K562 (cell line): ENCODE data around the gene KLRK1. TPM values are rescaled to one million over a fixed set of nuclear protein-coding genes. Genes with fewer than 3 reads are reported as not detected.

Source experiments
- CREB1 ChIP-seq, 2 experiments: sonication (generic) in 1 of 2; formaldehyde crosslinking in 1 of 2; IDR thresholded peaks; 2 replicates each; pipeline versions ENCODE4 v1.6.1 to v1.8.0; 2012 to 2022; ENCODE audit warnings: inconsistent platforms in 1 of 2, mild to moderate bottlenecking in 1 of 2, missing genetic modification reagents in 1 of 2, moderate library complexity in 1 of 2
- IFI16 ChIP-seq: fragments of 250-450 bp; sonication (Bioruptor Pico); IDR thresholded peaks from 2 replicates; pipeline ENCODE4 v2.1.2; 2022; ENCODE audit warnings: mild to moderate bottlenecking, inconsistent platforms
- L3MBTL2 ChIP-seq: fragments of 450-650 bp; IDR thresholded peaks from 2 replicates; pipeline ENCODE4 v1.6.1; 2016; ENCODE audit warnings: mild to moderate bottlenecking, moderate library complexity
- MAFK ChIP-seq: IDR thresholded peaks from 2 replicates; pipeline ENCODE4 v1.6.1; 2011; ENCODE audit warnings: low read length, improper control_type of control experiment
- NFYB ChIP-seq: IDR thresholded peaks from 2 replicates; pipeline ENCODE4 v1.6.1; 2011; ENCODE audit warnings: mild to moderate bottlenecking, moderate library complexity; ENCODE audit not compliant: insufficient read length; ENCODE audit errors: extremely low read depth
- NR2F6 ChIP-seq: fragments of 450-650 bp; formaldehyde crosslinking; IDR thresholded peaks from 2 replicates; pipeline ENCODE4 v1.4.0; 2020; ENCODE audit warnings: mild to moderate bottlenecking
- PHF21A ChIP-seq: fragments of 450-650 bp; IDR thresholded peaks from 2 replicates; pipeline ENCODE4 v1.6.1; 2017; ENCODE audit warnings: low read depth, borderline replicate concordance
- TSC22D4 ChIP-seq: fragments of 450-650 bp; IDR thresholded peaks from 2 replicates; pipeline ENCODE4 v1.6.1; 2016; ENCODE audit warnings: missing genetic modification characterization, missing biosample characterization, control low read depth
- ZNF212 ChIP-seq: fragments of 450-650 bp; formaldehyde crosslinking; IDR thresholded peaks from 2 replicates; pipeline ENCODE4 v1.4.0; 2020; ENCODE audit warnings: mild to moderate bottlenecking
- polyA plus RNA-seq, 8 experiments: library from polyadenylated mRNA; depleted of rRNA in 4 of 8; stranded (reverse) in 5 of 8; unstranded in 3 of 8; fragments of >200 nt; fragmentation: Nextera tagmentation in 2 of 8; fragmentation: Illumina TruSeq in 1 of 8; extraction: Ambion mirVana in 2 of 8; extraction: Trizol in 1 of 8; gene quantifications; 2 replicates each; pipeline versions ENCODE4 v1.2.1 to v1.2.3, GENCODE V29; 2011 to 2014; ENCODE audit warnings: inconsistent platforms in 1 of 8, missing spikeins in 1 of 8
- total RNA-seq, 7 experiments: library from RNA; depleted of rRNA in 6 of 7; stranded (reverse); fragments of >200 nt in 6 of 7; fragmentation: Illumina TruSeq in 2 of 7; extraction: Trizol in 2 of 7; gene quantifications; 2 replicates each; pipeline versions ENCODE4 v1.2.1 to v1.2.3, GENCODE V29; 2011 to 2021; ENCODE audit warnings: low replicate concordance in 1 of 7
- TF ChIP-seq, protein P1 (sequence below): IDR thresholded peaks from 2 replicates; pipeline ENCODE4 v1.6.1; 2011; ENCODE audit warnings: borderline replicate concordance, low read depth, mild to moderate bottlenecking, moderate library complexity, low read length; ENCODE audit not compliant: insufficient read depth, poor library complexity, severe bottlenecking
- TF ChIP-seq, protein P2 (sequence below), 2 experiments: fragments of 250-450 bp in 1 of 2; fragments of 450-650 bp in 1 of 2; sonication (Bioruptor Pico) in 1 of 2; IDR thresholded peaks; 2 replicates each; pipeline versions ENCODE4 v1.6.1 to v1.8.0; 2016 to 2021; ENCODE audit warnings: mild to moderate bottlenecking in 2 of 2, moderate library complexity in 2 of 2, missing compliant biosample characterization in 1 of 2, missing genetic modification characterization in 1 of 2
- TF ChIP-seq, protein P3 (sequence below): fragments of 250-450 bp; sonication (Bioruptor Pico); IDR thresholded peaks from 2 replicates; pipeline ENCODE4 v1.5.0; 2020; ENCODE audit warnings: mild to moderate bottlenecking
- TF ChIP-seq, protein P4 (sequence below): fragments of 250-450 bp; sonication (Bioruptor Pico); IDR thresholded peaks from 2 replicates; pipeline ENCODE4 v1.4.0; 2020
- TF ChIP-seq, protein P5 (sequence below): sonication (generic); formaldehyde crosslinking; IDR thresholded peaks from 2 replicates; pipeline ENCODE4 v1.8.1; 2023; ENCODE audit warnings: mild to moderate bottlenecking, missing genetic modification reagents, moderate library complexity

KLRK1 gene
- total and polyA plus RNA-seq, 9 of the 15 experiments (the other 6 are each of a cell fraction or from before 2014, with no cell fraction given), result 0.03 to 0.09 (median 0.06) TPM; not detected in 3

DNA sequence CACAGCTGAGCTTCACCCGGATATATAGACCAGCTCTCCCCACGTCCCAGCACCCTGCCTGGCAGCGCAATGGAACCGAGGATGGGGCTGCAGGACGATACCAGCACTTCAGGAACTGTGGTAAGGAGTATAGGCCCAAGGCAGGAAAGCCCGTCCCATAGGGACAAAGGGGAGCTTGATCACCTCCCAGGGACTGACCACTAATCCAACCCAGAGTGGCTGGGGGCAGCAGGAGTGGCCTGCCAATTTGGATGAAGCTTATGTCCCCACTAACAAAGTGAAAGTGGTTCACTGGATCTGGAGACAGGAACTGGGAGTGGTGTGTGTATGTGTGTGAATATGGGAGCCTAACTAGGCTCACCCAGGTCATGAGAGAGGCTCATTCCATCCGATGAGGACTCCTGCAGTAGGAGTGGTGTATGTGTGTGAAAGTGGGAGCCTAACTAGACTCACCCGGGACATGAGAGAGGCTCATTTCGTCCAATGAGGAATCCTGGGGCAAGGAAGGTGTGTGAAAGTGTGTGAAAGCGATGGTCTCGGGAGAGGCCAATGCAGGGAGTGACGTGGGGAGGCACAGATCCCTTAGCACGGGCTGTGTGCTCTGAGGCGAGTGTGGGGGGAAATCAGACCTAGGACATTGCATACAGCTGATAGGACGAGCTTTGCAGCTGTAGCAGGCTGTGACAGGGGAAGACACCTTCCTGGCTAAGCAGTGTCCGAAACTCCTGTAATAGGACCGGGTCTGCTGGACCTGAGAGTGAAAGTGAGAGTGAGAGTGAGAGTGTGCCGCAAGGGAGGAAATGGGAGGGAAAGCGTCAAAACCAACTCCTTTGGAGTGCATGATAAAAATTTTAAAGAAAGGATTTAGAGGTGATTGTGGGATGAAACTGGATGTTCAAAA is 25.7 kb downstream of the KLRK1 start (continued):
- TF ChIP-seq, protein P1, sequence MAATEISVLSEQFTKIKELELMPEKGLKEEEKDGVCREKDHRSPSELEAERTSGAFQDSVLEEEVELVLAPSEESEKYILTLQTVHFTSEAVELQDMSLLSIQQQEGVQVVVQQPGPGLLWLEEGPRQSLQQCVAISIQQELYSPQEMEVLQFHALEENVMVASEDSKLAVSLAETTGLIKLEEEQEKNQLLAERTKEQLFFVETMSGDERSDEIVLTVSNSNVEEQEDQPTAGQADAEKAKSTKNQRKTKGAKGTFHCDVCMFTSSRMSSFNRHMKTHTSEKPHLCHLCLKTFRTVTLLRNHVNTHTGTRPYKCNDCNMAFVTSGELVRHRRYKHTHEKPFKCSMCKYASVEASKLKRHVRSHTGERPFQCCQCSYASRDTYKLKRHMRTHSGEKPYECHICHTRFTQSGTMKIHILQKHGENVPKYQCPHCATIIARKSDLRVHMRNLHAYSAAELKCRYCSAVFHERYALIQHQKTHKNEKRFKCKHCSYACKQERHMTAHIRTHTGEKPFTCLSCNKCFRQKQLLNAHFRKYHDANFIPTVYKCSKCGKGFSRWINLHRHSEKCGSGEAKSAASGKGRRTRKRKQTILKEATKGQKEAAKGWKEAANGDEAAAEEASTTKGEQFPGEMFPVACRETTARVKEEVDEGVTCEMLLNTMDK, result no peak
- no peak for TF ChIP-seq IFI16
- TF ChIP-seq, protein P2, sequence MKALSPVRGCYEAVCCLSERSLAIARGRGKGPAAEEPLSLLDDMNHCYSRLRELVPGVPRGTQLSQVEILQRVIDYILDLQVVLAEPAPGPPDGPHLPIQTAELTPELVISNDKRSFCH (CRISPR knock-in tag; IDR thresholded peaks at IDR 0.05), result no peak
- TF ChIP-seq, protein P2 (tag; IDR thresholded peaks at IDR 0.05), result no peak
- no peak for TF ChIP-seq ZNF212 (CRISPR knock-in tag)
- TF ChIP-seq NFYB, result no peak
- TF ChIP-seq, protein P3, sequence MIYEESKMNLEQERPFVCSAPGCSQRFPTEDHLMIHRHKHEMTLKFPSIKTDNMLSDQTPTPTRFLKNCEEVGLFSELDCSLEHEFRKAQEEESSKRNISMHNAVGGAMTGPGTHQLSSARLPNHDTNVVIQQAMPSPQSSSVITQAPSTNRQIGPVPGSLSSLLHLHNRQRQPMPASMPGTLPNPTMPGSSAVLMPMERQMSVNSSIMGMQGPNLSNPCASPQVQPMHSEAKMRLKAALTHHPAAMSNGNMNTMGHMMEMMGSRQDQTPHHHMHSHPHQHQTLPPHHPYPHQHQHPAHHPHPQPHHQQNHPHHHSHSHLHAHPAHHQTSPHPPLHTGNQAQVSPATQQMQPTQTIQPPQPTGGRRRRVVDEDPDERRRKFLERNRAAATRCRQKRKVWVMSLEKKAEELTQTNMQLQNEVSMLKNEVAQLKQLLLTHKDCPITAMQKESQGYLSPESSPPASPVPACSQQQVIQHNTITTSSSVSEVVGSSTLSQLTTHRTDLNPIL (CRISPR knock-in tag), result no peak
- no peak for TF ChIP-seq NR2F6
- TF ChIP-seq PHF21A, result no peak
- TF ChIP-seq, protein P4, sequence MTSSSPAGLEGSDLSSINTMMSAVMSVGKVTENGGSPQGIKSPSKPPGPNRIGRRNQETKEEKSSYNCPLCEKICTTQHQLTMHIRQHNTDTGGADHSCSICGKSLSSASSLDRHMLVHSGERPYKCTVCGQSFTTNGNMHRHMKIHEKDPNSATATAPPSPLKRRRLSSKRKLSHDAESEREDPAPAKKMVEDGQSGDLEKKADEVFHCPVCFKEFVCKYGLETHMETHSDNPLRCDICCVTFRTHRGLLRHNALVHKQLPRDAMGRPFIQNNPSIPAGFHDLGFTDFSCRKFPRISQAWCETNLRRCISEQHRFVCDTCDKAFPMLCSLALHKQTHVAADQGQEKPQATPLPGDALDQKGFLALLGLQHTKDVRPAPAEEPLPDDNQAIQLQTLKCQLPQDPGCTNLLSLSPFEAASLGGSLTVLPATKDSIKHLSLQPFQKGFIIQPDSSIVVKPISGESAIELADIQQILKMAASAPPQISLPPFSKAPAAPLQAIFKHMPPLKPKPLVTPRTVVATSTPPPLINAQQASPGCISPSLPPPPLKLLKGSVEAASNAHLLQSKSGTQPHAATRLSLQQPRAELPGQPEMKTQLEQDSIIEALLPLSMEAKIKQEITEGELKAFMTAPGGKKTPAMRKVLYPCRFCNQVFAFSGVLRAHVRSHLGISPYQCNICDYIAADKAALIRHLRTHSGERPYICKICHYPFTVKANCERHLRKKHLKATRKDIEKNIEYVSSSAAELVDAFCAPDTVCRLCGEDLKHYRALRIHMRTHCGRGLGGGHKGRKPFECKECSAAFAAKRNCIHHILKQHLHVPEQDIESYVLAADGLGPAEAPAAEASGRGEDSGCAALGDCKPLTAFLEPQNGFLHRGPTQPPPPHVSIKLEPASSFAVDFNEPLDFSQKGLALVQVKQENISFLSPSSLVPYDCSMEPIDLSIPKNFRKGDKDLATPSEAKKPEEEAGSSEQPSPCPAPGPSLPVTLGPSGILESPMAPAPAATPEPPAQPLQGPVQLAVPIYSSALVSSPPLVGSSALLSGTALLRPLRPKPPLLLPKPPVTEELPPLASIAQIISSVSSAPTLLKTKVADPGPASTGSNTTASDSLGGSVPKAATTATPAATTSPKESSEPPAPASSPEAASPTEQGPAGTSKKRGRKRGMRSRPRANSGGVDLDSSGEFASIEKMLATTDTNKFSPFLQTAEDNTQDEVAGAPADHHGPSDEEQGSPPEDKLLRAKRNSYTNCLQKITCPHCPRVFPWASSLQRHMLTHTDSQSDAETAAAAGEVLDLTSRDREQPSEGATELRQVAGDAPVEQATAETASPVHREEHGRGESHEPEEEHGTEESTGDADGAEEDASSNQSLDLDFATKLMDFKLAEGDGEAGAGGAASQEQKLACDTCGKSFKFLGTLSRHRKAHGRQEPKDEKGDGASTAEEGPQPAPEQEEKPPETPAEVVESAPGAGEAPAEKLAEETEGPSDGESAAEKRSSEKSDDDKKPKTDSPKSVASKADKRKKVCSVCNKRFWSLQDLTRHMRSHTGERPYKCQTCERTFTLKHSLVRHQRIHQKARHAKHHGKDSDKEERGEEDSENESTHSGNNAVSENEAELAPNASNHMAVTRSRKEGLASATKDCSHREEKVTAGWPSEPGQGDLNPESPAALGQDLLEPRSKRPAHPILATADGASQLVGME (CRISPR knock-in tag), result no peak; the same call in 1 of the 2 replicates
- TF ChIP-seq L3MBTL2, result peak; percentile 14; the same call in 1 of the 2 replicates
- no peak for TF ChIP-seq TSC22D4 (tag)
- TF ChIP-seq MAFK, result no peak
- TF ChIP-seq, protein P5, sequence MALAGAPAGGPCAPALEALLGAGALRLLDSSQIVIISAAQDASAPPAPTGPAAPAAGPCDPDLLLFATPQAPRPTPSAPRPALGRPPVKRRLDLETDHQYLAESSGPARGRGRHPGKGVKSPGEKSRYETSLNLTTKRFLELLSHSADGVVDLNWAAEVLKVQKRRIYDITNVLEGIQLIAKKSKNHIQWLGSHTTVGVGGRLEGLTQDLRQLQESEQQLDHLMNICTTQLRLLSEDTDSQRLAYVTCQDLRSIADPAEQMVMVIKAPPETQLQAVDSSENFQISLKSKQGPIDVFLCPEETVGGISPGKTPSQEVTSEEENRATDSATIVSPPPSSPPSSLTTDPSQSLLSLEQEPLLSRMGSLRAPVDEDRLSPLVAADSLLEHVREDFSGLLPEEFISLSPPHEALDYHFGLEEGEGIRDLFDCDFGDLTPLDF (CRISPR knock-in tag), result no peak
- TF ChIP-seq CREB1 (IDR thresholded peaks at IDR 0.05), result no peak
- TF ChIP-seq CREB1 (CRISPR knock-in tag; IDR thresholded peaks at IDR 0.05), result peak; percentile 41; the same call in 1 of the 2 replicates
